ENCODE results near the gene NIN.

DNA sequence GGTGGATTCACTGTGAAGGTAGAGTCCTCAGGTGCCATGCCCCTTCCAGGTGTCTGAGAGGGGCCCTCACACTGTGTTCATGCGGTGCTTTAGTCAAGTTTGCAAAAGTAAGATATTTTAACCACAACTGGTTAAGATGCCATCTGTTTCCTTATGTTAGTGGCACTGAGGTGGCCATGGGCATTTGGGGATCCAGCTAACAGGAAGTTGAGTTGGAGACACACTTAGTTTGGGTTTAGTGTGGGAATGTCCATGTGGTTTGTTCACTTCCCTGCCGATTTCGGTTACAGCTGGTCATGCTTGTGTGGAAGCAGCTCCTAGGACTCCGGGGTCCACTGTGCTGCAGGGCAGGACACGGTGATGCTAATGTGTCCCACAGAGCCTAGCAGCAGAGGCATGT lies 23.6 kb upstream of the NIN start:
- TF ChIP-seq POLR2A (IDR thresholded peaks at IDR 0.05), result no peak
- TF ChIP-seq, protein P1, sequence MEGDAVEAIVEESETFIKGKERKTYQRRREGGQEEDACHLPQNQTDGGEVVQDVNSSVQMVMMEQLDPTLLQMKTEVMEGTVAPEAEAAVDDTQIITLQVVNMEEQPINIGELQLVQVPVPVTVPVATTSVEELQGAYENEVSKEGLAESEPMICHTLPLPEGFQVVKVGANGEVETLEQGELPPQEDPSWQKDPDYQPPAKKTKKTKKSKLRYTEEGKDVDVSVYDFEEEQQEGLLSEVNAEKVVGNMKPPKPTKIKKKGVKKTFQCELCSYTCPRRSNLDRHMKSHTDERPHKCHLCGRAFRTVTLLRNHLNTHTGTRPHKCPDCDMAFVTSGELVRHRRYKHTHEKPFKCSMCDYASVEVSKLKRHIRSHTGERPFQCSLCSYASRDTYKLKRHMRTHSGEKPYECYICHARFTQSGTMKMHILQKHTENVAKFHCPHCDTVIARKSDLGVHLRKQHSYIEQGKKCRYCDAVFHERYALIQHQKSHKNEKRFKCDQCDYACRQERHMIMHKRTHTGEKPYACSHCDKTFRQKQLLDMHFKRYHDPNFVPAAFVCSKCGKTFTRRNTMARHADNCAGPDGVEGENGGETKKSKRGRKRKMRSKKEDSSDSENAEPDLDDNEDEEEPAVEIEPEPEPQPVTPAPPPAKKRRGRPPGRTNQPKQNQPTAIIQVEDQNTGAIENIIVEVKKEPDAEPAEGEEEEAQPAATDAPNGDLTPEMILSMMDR (IDR thresholded peaks at IDR 0.05), result no peak

Data from lower leg skin (tissue), 3 donors.